ENCODE results near the gene TMEM94.

GRCh38 chr17:75410141-75410540 lies 46.3 kb upstream of the TMEM94 start:
- TF ChIP-seq CTCF (conservative IDR thresholded peaks at IDR 0.05; ENCODE audit: low read depth, low read length) (no peak), EZH2 (IDR thresholded peaks at IDR 0.05; ENCODE audit: borderline replicate concordance, low read depth, low read length, poor library complexity, severe bottlenecking) (no peak)

All from A673 (cell line).